Thyroid gland (tissue), 4 donors: ENCODE measurements around the gene ASAP2. TPM values are rescaled to one million over a fixed set of nuclear protein-coding genes. Genes with fewer than 3 reads are reported as not detected.

ENCODE experiments used
- DNase-seq, 2 donors: peaks; one replicate each; pipeline ENCODE4 v3.0.0-alpha.2; 2019
- H3K27ac ChIP-seq, 3 donors: fragments of 200-600 bp; sonication (generic); 1 replicate in 2 of 3; 2 replicates in 1 of 3; pipeline ENCODE4 v1.5.1; 2016 to 2019; ENCODE audit warnings: mild to moderate bottlenecking in 1 of 3, moderate library complexity in 1 of 3
- H3K27me3 ChIP-seq: fragments of 200-600 bp; sonication (generic); one replicate; pipeline ENCODE4 v1.5.1; 2019
- H3K36me3 ChIP-seq, 2 donors: fragments of 200-600 bp; sonication (generic); one replicate each; pipeline ENCODE4 v1.5.1; 2016 to 2019
- H3K4me1 ChIP-seq, 2 donors: fragments of 200-600 bp; sonication (generic); one replicate each; pipeline ENCODE4 v1.5.1; 2017 to 2019
- H3K4me3 ChIP-seq, 3 donors: fragments of 200-600 bp; sonication (generic); replicated peaks in 1 of 3; 1 replicate in 2 of 3; 2 replicates in 1 of 3; pipeline ENCODE4 v1.5.1; 2016; ENCODE audit warnings: mild to moderate bottlenecking in 1 of 3
- H3K9me3 ChIP-seq: fragments of 200-600 bp; sonication (generic); one replicate; pipeline ENCODE4 v1.5.1; 2017
- CTCF ChIP-seq, 6 experiments: fragments of 200-600 bp in 3 of 6; fragments of 450-650 bp in 3 of 6; sonication (generic) in 3 of 6; IDR thresholded peaks; one replicate each; pipeline ENCODE4 v1.5.1; 2016 to 2019; ENCODE audit warnings: antibody characterized with exemption in 6 of 6, mild to moderate bottlenecking in 2 of 6, inconsistent platforms in 1 of 6, moderate library complexity in 1 of 6
- POLR2A ChIP-seq, 2 donors: fragments of 450-650 bp; IDR thresholded peaks; one replicate each; pipeline ENCODE4 v1.6.1; 2017; ENCODE audit warnings: antibody characterized with exemption in 2 of 2, mild to moderate bottlenecking in 2 of 2, moderate library complexity in 1 of 2
- WGBS, 2 donors: methylation state at CpG; one replicate each; pipeline ENCODE4 v1.1.5; 2017; 5-methylcytosine and 5-hydroxymethylcytosine counted together
- intact Hi-C: fragments of 100-400 bp; cut with DNase I; formaldehyde crosslinking; loops from one replicate; pipeline ENCODE4 v1.15.1; 2023
- total RNA-seq, 4 donors: library from RNA; depleted of rRNA; stranded (reverse); fragments of >200 nt; gene quantifications; one replicate each; pipeline ENCODE4 v1.2.3, GENCODE V29; 2016

The ASAP2 gene
- total RNA-seq, 4 donors from 2014 or later, result 40.3 to 55.3 (median 47.3) TPM

- Histone ChIP-seq H3K9me3 (no peaks in the 10 kb centered on the region), H3K27me3 (no peaks in the 10 kb centered on the region), H3K36me3 (no peaks in the 10 kb centered on the region), H3K4me3 (no peak overlapping the region), H3K4me1 (peaks cover 25 to 46% of the 10 kb centered on the region in 2 donors), H3K27ac (peak overlapping the region; percentile 37 to 47 (median 39))
- peak; percentile 50 to 78 for DNase-seq
- WGBS, 2 donors, result 64% methylated on average over 16 of the region's 16 CpGs
- intact Hi-C loops, result no loop called here
- TF ChIP-seq POLR2A (IDR thresholded peaks at IDR 0.05), result peak in 1 of 2 donors; percentile 10
- TF ChIP-seq CTCF (IDR thresholded peaks at IDR 0.05), result no peak
These were observed 108.8 kb downstream of the ASAP2 start for GRCh38 chr2:9315280-9315847.

GRCh38 chr2:9317559-9317958 lies 110.9 kb downstream of the ASAP2 start:
- H3K36me3 ChIP-seq, result no peaks in the 10 kb centered on the region
- DNase-seq, result no peak
- H3K4me1 ChIP-seq, result peaks cover 16 to 24% of the 10 kb centered on the region in 2 donors
- no peaks in the 10 kb centered on the region for H3K9me3 ChIP-seq
- WGBS, 2 donors, result 92 to 93% methylated on average over 6 of the region's 6 CpGs
- intact Hi-C loops, result no loop called here
- no peak overlapping the region for H3K27ac ChIP-seq
- H3K4me3 ChIP-seq, result no peak overlapping the region
- no peaks in the 10 kb centered on the region for H3K27me3 ChIP-seq
- TF ChIP-seq POLR2A (IDR thresholded peaks at IDR 0.05) (no peak), CTCF (IDR thresholded peaks at IDR 0.05) (no peak)

- H3K9me3 ChIP-seq, result no peaks in the 10 kb centered on the region
- no peaks in the 10 kb centered on the region for H3K27me3 ChIP-seq
- intact Hi-C loops, result no loop called here
- no peak overlapping the region for H3K4me3 ChIP-seq
- H3K4me1 ChIP-seq, result peaks cover 16 to 24% of the 10 kb centered on the region in 2 donors
- no peak for TF ChIP-seq POLR2A (IDR thresholded peaks at IDR 0.05)
- TF ChIP-seq CTCF (IDR thresholded peaks at IDR 0.05), result no peak
- H3K36me3 ChIP-seq, result peaks cover 3 to 4% of the 10 kb centered on the region in 2 donors
- H3K27ac ChIP-seq, result peak overlapping the region; percentile 47 to 85 (median 50)
- WGBS, 2 donors, result 68 to 77% methylated on average over 23 to 29 of the region's 29 CpGs
- peak; percentile 55 to 70 for DNase-seq
These were observed 112.1 kb downstream of the ASAP2 start for GRCh38 chr2:9318461-9319337.

- peak overlapping the region in 2 of 3 donors; percentile 50 to 85 for H3K27ac ChIP-seq
- 84 to 90% methylated on average over 5 to 8 of the region's 8 CpGs for WGBS, 2 donors
- intact Hi-C loops, result no loop called here
These were observed 112.7 kb downstream of the ASAP2 start for GRCh38 chr2:9319338-9319715.

More at GRCh38 chr2:9319338-9319715, 112.7 kb downstream of the ASAP2 start:
- TF ChIP-seq POLR2A (IDR thresholded peaks at IDR 0.05) (no peak), CTCF (IDR thresholded peaks at IDR 0.05) (no peak)
- DNase-seq, result no peak
- H3K27me3 ChIP-seq, result no peaks in the 10 kb centered on the region
- no peaks in the 10 kb centered on the region for H3K9me3 ChIP-seq
- no peak overlapping the region for H3K4me3 ChIP-seq
- H3K36me3 ChIP-seq, result peaks cover 3 to 4% of the 10 kb centered on the region in 2 donors
- H3K4me1 ChIP-seq, result peaks cover 16 to 24% of the 10 kb centered on the region in 2 donors
